HG03060 (cell line): Measurements from ENCODE around the gene ARL11.
"Not testable (repeated sequence)": the region's sequence is repeated elsewhere in the genome, so short reads cannot be mapped to it uniquely, and the experiment has no call there.

Experiments
- ATAC-seq: cut with Tn5 transposase; IDR thresholded peaks from one replicate; pipeline ENCODE4 v1.9.1; 2021; ENCODE audit warnings: low read depth, moderate number of reproducible peaks; ENCODE audit not compliant: unreplicated experiment

The ARL11 gene

GRCh38 chr13:49612042-49612441 is 16.3 kb upstream of the ARL11 start:
- ATAC-seq: not testable (repeated sequence)

GRCh38 chr13:49615836-49616675 is 12.3 kb upstream of the ARL11 start:
- no peak for ATAC-seq

GRCh38 chr13:49616676-49617065 is 11.6 kb upstream of the ARL11 start:
- ATAC-seq: no peak

GRCh38 chr13:49620170-49620621 is 8.1 kb upstream of the ARL11 start:
- ATAC-seq: no peak

GRCh38 chr13:49622174-49622946 is 5.9 kb upstream of the ARL11 start:
- no peak for ATAC-seq

GRCh38 chr13:49624229-49624628 is 4.1 kb upstream of the ARL11 start:
- ATAC-seq: no peak

- ATAC-seq: no peak
These were observed 2.8 kb upstream of the ARL11 start for GRCh38 chr13:49625392-49626079.

- no peak for ATAC-seq
These were observed 1.1 kb downstream of the ARL11 start for GRCh38 chr13:49629196-49629938.

- ATAC-seq: no peak
These were observed 1.6 kb downstream of the ARL11 start for GRCh38 chr13:49629947-49630346.

- no peak for ATAC-seq
These were observed 2.3 kb downstream of the ARL11 start for GRCh38 chr13:49630580-49630979.

GRCh38 chr13:49632156-49632555 is 3.8 kb downstream of the ARL11 start:
- no peak for ATAC-seq

- ATAC-seq: no peak
These were observed 5.4 kb downstream of the ARL11 start for GRCh38 chr13:49633710-49634109.

- ATAC-seq: no peak
These were observed 7.5 kb downstream of the ARL11 start for GRCh38 chr13:49635599-49636433.

- ATAC-seq: no peak
These were observed 8.4 kb downstream of the ARL11 start for GRCh38 chr13:49636705-49637104.

GRCh38 chr13:49638030-49638743 is 9.9 kb downstream of the ARL11 start:
- no peak for ATAC-seq

GRCh38 chr13:49638744-49639072 is 10.4 kb downstream of the ARL11 start:
- ATAC-seq: no peak

- no peak for ATAC-seq
These were observed 13.5 kb downstream of the ARL11 start for GRCh38 chr13:49641801-49642291.

- no peak for ATAC-seq
These were observed 14.8 kb downstream of the ARL11 start for GRCh38 chr13:49643035-49643646.
